ENCODE measurements around the gene ANKFY1. TPM values are rescaled to one million over a fixed set of nuclear protein-coding genes. Genes with fewer than 3 reads are reported as not detected.

ANKFY1 gene
- total RNA-seq, 1 experiment from 2014 or later: 38.6 TPM

GRCh38 chr17:4221163-4221562, 42.6 kb downstream of the ANKFY1 start:
- in situ Hi-C loops (cut with HindIII; ENCODE audit: low pct_unique_long_range_greater_than_20kb, low sequenced_read_pairs): no loop called here
- POLR2A ChIA-PET: no interaction called here

GRCh38 chr17:4220655-4221054, 43.1 kb downstream of the ANKFY1 start:
- DNase-seq (ENCODE audit: low read depth, low spot score): no peak
- TF ChIP-seq SIN3A (IDR thresholded peaks at IDR 0.05; ENCODE audit: borderline replicate concordance, insufficient read depth, low read depth, low read length) (no peak), REST (IDR thresholded peaks at IDR 0.05; ENCODE audit: insufficient read depth in 1 of 2, low read depth in 2 of 2, low read length in 1 of 2) (no peak), POLR2AphosphoS5 (IDR thresholded peaks at IDR 0.05; ENCODE audit: low read depth, low read length) (no peak), CTCF (IDR thresholded peaks at IDR 0.05) (no peak), TCF7L2 (IDR thresholded peaks at IDR 0.05; ENCODE audit: low read depth, low read length) (no peak)
- no peak for ATAC-seq
- Histone ChIP-seq H3K27me3 (ENCODE audit: control insufficient read depth, insufficient read depth, low read length) (no peaks in the 10 kb centered on the region), H3K36me3 (ENCODE audit: control insufficient read depth, insufficient read depth, low read length) (no peaks in the 10 kb centered on the region), H3K27ac (ENCODE audit: low read length) (no peak overlapping the region), H3K4me1 (ENCODE audit: control insufficient read depth, insufficient read depth, low read length) (no peaks in the 10 kb centered on the region), H3K4me3 (ENCODE audit: low read depth in 2 of 2, low read length in 2 of 2) (no peak overlapping the region), H3K9me3 (ENCODE audit: control insufficient read depth, insufficient read depth, low read depth, low read length) (no peaks in the 10 kb centered on the region)
- in situ Hi-C loops (cut with HindIII; ENCODE audit: low pct_unique_long_range_greater_than_20kb, low sequenced_read_pairs) (no loop called here), intact Hi-C loops (cut with micrococcal nuclease; ENCODE audit: unreplicated experiment) (no loop called here)
- POLR2A ChIA-PET: no interaction called here
- CTCF ChIA-PET: no interaction called here
- BruUV-seq (replicated peaks): no TSS peak

More at GRCh38 chr17:4221163-4221562, 42.6 kb downstream of the ANKFY1 start:
- H3K27ac ChIP-seq (ENCODE audit: low read length): no peak overlapping the region
- H3K9me3 ChIP-seq (ENCODE audit: control insufficient read depth, insufficient read depth, low read depth, low read length): no peaks in the 10 kb centered on the region
- intact Hi-C loops (cut with micrococcal nuclease; ENCODE audit: unreplicated experiment): no loop called here
- no peaks in the 10 kb centered on the region for H3K4me1 ChIP-seq (ENCODE audit: control insufficient read depth, insufficient read depth, low read length)
- CTCF ChIA-PET: no interaction called here
- no peaks in the 10 kb centered on the region for H3K36me3 ChIP-seq (ENCODE audit: control insufficient read depth, insufficient read depth, low read length)
- TF ChIP-seq SIN3A (IDR thresholded peaks at IDR 0.05; ENCODE audit: borderline replicate concordance, insufficient read depth, low read depth, low read length): no peak
- TF ChIP-seq TCF7L2 (IDR thresholded peaks at IDR 0.05; ENCODE audit: low read depth, low read length): no peak
- TF ChIP-seq POLR2AphosphoS5 (IDR thresholded peaks at IDR 0.05; ENCODE audit: low read depth, low read length): no peak
- no peak for TF ChIP-seq CTCF (IDR thresholded peaks at IDR 0.05)
- no peak for TF ChIP-seq REST (IDR thresholded peaks at IDR 0.05; ENCODE audit: insufficient read depth in 1 of 2, low read depth in 2 of 2, low read length in 1 of 2)
- DNase-seq (ENCODE audit: low read depth, low spot score) (no peak), ATAC-seq (no peak)
- no peak overlapping the region for H3K4me3 ChIP-seq (ENCODE audit: low read depth in 2 of 2, low read length in 2 of 2)
- no TSS peak for BruUV-seq (replicated peaks)
- no peaks in the 10 kb centered on the region for H3K27me3 ChIP-seq (ENCODE audit: control insufficient read depth, insufficient read depth, low read length)

All from Panc1 (cell line).